Endothelial cell of hepatic sinusoid (primary cell): ENCODE results near the gene PEX11B.

Source experiments
- in situ Hi-C: cut with HindIII; loops from 2 replicates; pipeline ENCODE4 v1.10.0; 2017; ENCODE audit warnings: low sequenced_read_pairs

The PEX11B gene

GRCh38 chr1:145918144-145918991 is at the start of gene PEX11B:
TSS of gene PEX11B (minus strand) at chr1:145918717. CDS start at chr1:145918688, 29 bp downstream.
- in situ Hi-C loops = loop anchor here (5.0 kb wide), 3 partner anchors 41 to 89 kb away; partner anchors contain the start of gene NUDT17

GRCh38 chr1:145967288-145967687 is 48.8 kb upstream of the PEX11B start:
- in situ Hi-C loops = no loop called here

- in situ Hi-C loops = no loop called here
Observed at GRCh38 chr1:145965119-145965744, 46.7 kb upstream of the PEX11B start.

- in situ Hi-C loops = loop anchor here (5.0 kb wide), 3 partner anchors 43 to 107 kb away; partner anchors contain the start of gene PIAS3
Observed at GRCh38 chr1:145964328-145965118, 46.0 kb upstream of the PEX11B start, which contains the start of the genes ANKRD34A and POLR3GL. TSS of gene ANKRD34A (minus strand) at chr1:145964575. CDS start at chr1:145961759, 2,816 bp downstream. TSS of gene POLR3GL (plus strand) at chr1:145964690. CDS start at chr1:145974866, 10,176 bp downstream.

- in situ Hi-C loops = loop anchor here (5.0 kb wide), 3 partner anchors 44 to 106 kb away; partner anchors contain the start of gene PIAS3
Observed at GRCh38 chr1:145963265-145964019, 44.9 kb upstream of the PEX11B start.

- in situ Hi-C loops = loop anchor here (5.0 kb wide), 3 partner anchors 45 to 105 kb away; partner anchors contain the start of gene PIAS3
Observed at GRCh38 chr1:145962157-145963102, 43.9 kb upstream of the PEX11B start.

- in situ Hi-C loops = loop anchor here (5.0 kb wide), 3 partner anchors 46 to 104 kb away; partner anchors contain the start of gene PIAS3
Observed at GRCh38 chr1:145961425-145962156, 43.1 kb upstream of the PEX11B start.

- in situ Hi-C loops = loop anchor here (5.0 kb wide), 3 partner anchors 46 to 104 kb away; partner anchors contain the start of gene PIAS3
Observed at GRCh38 chr1:145961109-145961424, 42.5 kb upstream of the PEX11B start.

- in situ Hi-C loops = loop anchor here (5.0 kb wide), 3 partner anchors 47 to 103 kb away; partner anchors contain the start of gene PIAS3
Observed at GRCh38 chr1:145960468-145961108, 42.1 kb upstream of the PEX11B start.

- in situ Hi-C loops = loop anchor here (5.0 kb wide), 3 partner anchors 47 to 103 kb away; partner anchors contain the start of gene PIAS3
Observed at GRCh38 chr1:145959957-145960467, 41.5 kb upstream of the PEX11B start.

GRCh38 chr1:145959333-145959732 is 40.8 kb upstream of the PEX11B start:
- in situ Hi-C loops = no loop called here

GRCh38 chr1:145958734-145959133 is 40.2 kb upstream of the PEX11B start:
- in situ Hi-C loops = no loop called here

GRCh38 chr1:145957443-145958319 is 39.2 kb upstream of the PEX11B start, which contains the start of gene LIX1L:
TSS of gene LIX1L (minus strand) at chr1:145958017. CDS start at chr1:145957927, 90 bp downstream.
- in situ Hi-C loops = no loop called here

GRCh38 chr1:145956781-145957442 is 38.4 kb upstream of the PEX11B start:
- in situ Hi-C loops = no loop called here

- in situ Hi-C loops = no loop called here
Observed at GRCh38 chr1:145956361-145956760, 37.8 kb upstream of the PEX11B start.

- in situ Hi-C loops = no loop called here
Observed at GRCh38 chr1:145955436-145955835, 36.9 kb upstream of the PEX11B start.
